ENCODE data around the gene KCNJ14. TPM values are rescaled to one million over a fixed set of nuclear protein-coding genes. Genes with fewer than 3 reads are reported as not detected.

The KCNJ14 gene
- total and polyA plus RNA-seq, 11 donors, result 0.20 to 2.0 (median 0.40) TPM

GRCh38 chr19:48477067-48477685, 21.8 kb downstream of the KCNJ14 start:
- TF ChIP-seq POLR2A (IDR thresholded peaks at IDR 0.05), result no peak
- TF ChIP-seq CTCF (IDR thresholded peaks at IDR 0.05), result no peak

GRCh38 chr19:48477698-48478338, 22.4 kb downstream of the KCNJ14 start:
- Histone ChIP-seq H3K4me1 (peaks cover 0 to 27% (median 19%) of the 10 kb centered on the region in 12 donors), H3K27me3 (no peaks in the 10 kb centered on the region), H3K4me3 (no peak overlapping the region), H3K27ac (no peak overlapping the region), H3K9me3 (no peaks in the 10 kb centered on the region), H3K36me3 (peaks cover 3 to 64% (median 62%) of the 10 kb centered on the region in 9 donors)
- TF ChIP-seq CTCF (IDR thresholded peaks at IDR 0.05), result no peak
- TF ChIP-seq POLR2A (IDR thresholded peaks at IDR 0.05), result no peak
- DNase-seq (peak in 1 of 5 donors; percentile 58), ATAC-seq (no peak)
- WGBS, 4 donors, result 76 to 84% (median 82%) methylated on average over 22 of the region's 22 CpGs
- intact Hi-C loops (cut with DNase I), result no loop called here

More at GRCh38 chr19:48477067-48477685, 21.8 kb downstream of the KCNJ14 start:
- intact Hi-C loops (cut with DNase I), result no loop called here
- H3K27me3 ChIP-seq, result no peaks in the 10 kb centered on the region
- DNase-seq, result peak in 1 of 5 donors; percentile 22
- H3K9me3 ChIP-seq, result no peaks in the 10 kb centered on the region
- H3K36me3 ChIP-seq, result peaks cover 3 to 71% (median 68%) of the 10 kb centered on the region in 9 donors
- no peak overlapping the region for H3K4me3 ChIP-seq
- peaks cover 0 to 26% (median 16%) of the 10 kb centered on the region in 12 donors for H3K4me1 ChIP-seq
- H3K27ac ChIP-seq, result no peak overlapping the region
- 79 to 86% (median 83%) methylated on average over 10 of the region's 10 CpGs for WGBS, 4 donors
- ATAC-seq, result no peak

- WGBS, 4 donors, result 85 to 92% (median 87%) methylated on average over 24 to 29 of the region's 29 CpGs
- intact Hi-C loops (cut with DNase I), result no loop called here
- Histone ChIP-seq H3K27me3 (no peaks in the 10 kb centered on the region), H3K4me3 (no peak overlapping the region), H3K36me3 (peaks cover 3 to 56% (median 54%) of the 10 kb centered on the region in 9 donors), H3K9me3 (no peaks in the 10 kb centered on the region), H3K4me1 (peaks cover 0 to 27% (median 19%) of the 10 kb centered on the region in 12 donors), H3K27ac (peak overlapping the region in 1 of 12 donors; percentile 21)
- ATAC-seq (no peak), DNase-seq (peak in 1 of 5 donors; percentile 51)
- TF ChIP-seq POLR2A (IDR thresholded peaks at IDR 0.05) (no peak), CTCF (IDR thresholded peaks at IDR 0.05) (no peak)
Observed at GRCh38 chr19:48478339-48479256, 23.2 kb downstream of the KCNJ14 start.

Data from heart left ventricle (tissue), 16 donors.